Measurements from ENCODE around the gene GLCE. TPM values are rescaled to one million over a fixed set of nuclear protein-coding genes. Genes with fewer than 3 reads are reported as not detected.
"Not testable (repeated sequence)": the region's sequence is repeated elsewhere in the genome, so short reads cannot be mapped to it uniquely, and the experiment has no call there.

The GLCE gene
- total RNA-seq, 1 donor from 2014 or later = 7.8 TPM

GRCh38 chr15:69289342-69290146 lies 129.1 kb downstream of the GLCE start:
- no peaks in the 10 kb centered on the region for H3K36me3 ChIP-seq
- peaks cover 30% of the 10 kb centered on the region for H3K4me1 ChIP-seq
- H3K9me3 ChIP-seq (replicated peaks) = no peaks in the 10 kb centered on the region
- no peak for TF ChIP-seq CTCF (IDR thresholded peaks at IDR 0.05; ENCODE audit: borderline replicate concordance)
- intact Hi-C loops (cut with micrococcal nuclease) = no loop called here
- no peaks in the 10 kb centered on the region for H3K27me3 ChIP-seq (ENCODE audit: low read depth)
- no peak overlapping the region for H3K4me3 ChIP-seq
- H3K27ac ChIP-seq (replicated peaks) = peak overlapping the region; percentile 82
- DNase-seq = no peak

- DNase-seq = peak; percentile 73
- no peaks in the 10 kb centered on the region for H3K36me3 ChIP-seq
- H3K4me1 ChIP-seq = peaks cover 30% of the 10 kb centered on the region
- H3K4me3 ChIP-seq = no peak overlapping the region
- no peaks in the 10 kb centered on the region for H3K9me3 ChIP-seq (replicated peaks)
- intact Hi-C loops (cut with micrococcal nuclease) = no loop called here
- H3K27ac ChIP-seq (replicated peaks) = peak overlapping the region; percentile 82
- TF ChIP-seq CTCF (IDR thresholded peaks at IDR 0.05; ENCODE audit: borderline replicate concordance) = no peak
- no peaks in the 10 kb centered on the region for H3K27me3 ChIP-seq (ENCODE audit: low read depth)
These were observed 130.1 kb downstream of the GLCE start for GRCh38 chr15:69290346-69291164.

GRCh38 chr15:69291651-69292050 lies 131.2 kb downstream of the GLCE start:
- H3K9me3 ChIP-seq (replicated peaks); intact Hi-C loops (cut with micrococcal nuclease); H3K27me3 ChIP-seq (ENCODE audit: low read depth); DNase-seq; H3K4me3 ChIP-seq; H3K36me3 ChIP-seq: not testable (repeated sequence)
- peaks cover 30% of the 10 kb centered on the region for H3K4me1 ChIP-seq
- peak overlapping the region; percentile 82 for H3K27ac ChIP-seq (replicated peaks)

- no peak for DNase-seq
- no peaks in the 10 kb centered on the region for H3K9me3 ChIP-seq (replicated peaks)
- H3K36me3 ChIP-seq = no peaks in the 10 kb centered on the region
- H3K4me3 ChIP-seq = no peak overlapping the region
- no peak overlapping the region for H3K27ac ChIP-seq (replicated peaks)
- TF ChIP-seq CTCF (IDR thresholded peaks at IDR 0.05; ENCODE audit: borderline replicate concordance) = no peak
- peaks cover 30% of the 10 kb centered on the region for H3K4me1 ChIP-seq
- intact Hi-C loops (cut with micrococcal nuclease) = no loop called here
- peaks cover under 1% of the 10 kb centered on the region for H3K27me3 ChIP-seq (ENCODE audit: low read depth)
These were observed 132.5 kb downstream of the GLCE start for GRCh38 chr15:69292826-69293420.

- Histone ChIP-seq H3K36me3 (no peaks in the 10 kb centered on the region), H3K9me3 (replicated peaks) (no peaks in the 10 kb centered on the region), H3K4me1 (peaks cover 36% of the 10 kb centered on the region), H3K4me3 (no peak overlapping the region), H3K27ac (replicated peaks) (no peak overlapping the region), H3K27me3 (ENCODE audit: low read depth) (peaks cover 11% of the 10 kb centered on the region)
- intact Hi-C loops (cut with micrococcal nuclease) = no loop called here
- no peak for TF ChIP-seq CTCF (IDR thresholded peaks at IDR 0.05; ENCODE audit: borderline replicate concordance)
- DNase-seq = no peak
These were observed 133.5 kb downstream of the GLCE start for GRCh38 chr15:69293741-69294615.
